Smooth muscle cell (in vitro differentiated cells): Measurements from ENCODE around the gene RSPO4. TPM values are rescaled to one million over a fixed set of nuclear protein-coding genes. Genes with fewer than 3 reads are reported as not detected.

Experiments
- DNase-seq: peaks from one replicate; lab custom pipeline; 2025; ENCODE audit not compliant: unreplicated experiment; lab: John Stamatoyannopoulos, UW
- H2AFZ ChIP-seq: fragments of 200-600 bp; sonication (generic); 2 replicates; pipeline ENCODE4 v1.6.0; 2016; ENCODE audit warnings: antibody characterized with exemption, low read depth, mild to moderate bottlenecking
- H3F3A ChIP-seq: fragments of 200-600 bp; sonication (generic); 2 replicates; pipeline ENCODE4 v1.6.0; 2017; ENCODE audit warnings: antibody characterized with exemption, low read depth
- H3K27ac ChIP-seq: fragments of 200-600 bp; sonication (generic); 2 replicates; pipeline ENCODE4 v1.5.1; 2016; ENCODE audit warnings: low read depth, mild to moderate bottlenecking
- H3K27me3 ChIP-seq: fragments of 200-600 bp; sonication (generic); 2 replicates; pipeline ENCODE4 v1.6.1; 2016; ENCODE audit warnings: low read depth, mild to moderate bottlenecking
- H3K36me3 ChIP-seq: fragments of 200-600 bp; sonication (generic); 2 replicates; pipeline ENCODE4 v1.5.1; 2016; ENCODE audit warnings: low read depth
- H3K4me1 ChIP-seq: fragments of 200-600 bp; sonication (generic); 2 replicates; pipeline ENCODE4 v1.5.1; 2016; ENCODE audit warnings: low read depth
- H3K4me2 ChIP-seq: fragments of 200-600 bp; sonication (generic); 2 replicates; pipeline ENCODE4 v1.6.0; 2016; ENCODE audit warnings: mild to moderate bottlenecking
- H3K4me3 ChIP-seq: fragments of 200-600 bp; sonication (generic); 2 replicates; pipeline ENCODE4 v1.5.1; 2016; ENCODE audit warnings: mild to moderate bottlenecking
- H3K79me2 ChIP-seq: fragments of 200-600 bp; sonication (generic); 2 replicates; pipeline ENCODE4 v1.6.0; 2016; ENCODE audit warnings: low read depth, mild to moderate bottlenecking
- H3K9ac ChIP-seq: fragments of 200-600 bp; sonication (generic); 2 replicates; pipeline ENCODE4 v1.6.0; 2016; ENCODE audit warnings: low read depth
- H3K9me3 ChIP-seq: fragments of 200-600 bp; sonication (generic); replicated peaks from 2 replicates; pipeline ENCODE4 v1.5.1; 2016; ENCODE audit warnings: low read depth
- H4K20me1 ChIP-seq: fragments of 200-600 bp; sonication (generic); 2 replicates; pipeline ENCODE4 v1.6.0; 2016; ENCODE audit warnings: low read depth
- WGBS: methylation state at CpG from one replicate; pipeline ENCODE4 v1.1.7; 2016; ENCODE audit warnings: low lambda C conversion rate; 5-methylcytosine and 5-hydroxymethylcytosine counted together
- polyA plus RNA-seq: library from polyadenylated mRNA; unstranded; fragments of >200 nt; fragmentation: Nextera tagmentation; extraction: Ambion mirVana; gene quantifications from 2 replicates; pipeline ENCODE4 v1.2.1, GENCODE V29; 2016
- total RNA-seq: library from RNA; depleted of rRNA; stranded (reverse); fragments of >200 nt; gene quantifications from 2 replicates; pipeline ENCODE4 v1.2.3, GENCODE V29; 2014
- TF ChIP-seq, protein P1 (sequence below): fragments of 200-600 bp; sonication (generic); IDR thresholded peaks from 2 replicates; pipeline ENCODE4 v1.5.1; 2017; ENCODE audit warnings: borderline replicate concordance, mild to moderate bottlenecking, antibody characterized with exemption; ENCODE audit not compliant: insufficient read depth, poor library complexity, severe bottlenecking

Gene RSPO4
- total and polyA plus RNA-seq, 2 experiments from 2014 or later: 1.3 to 5.0 TPM

DNA sequence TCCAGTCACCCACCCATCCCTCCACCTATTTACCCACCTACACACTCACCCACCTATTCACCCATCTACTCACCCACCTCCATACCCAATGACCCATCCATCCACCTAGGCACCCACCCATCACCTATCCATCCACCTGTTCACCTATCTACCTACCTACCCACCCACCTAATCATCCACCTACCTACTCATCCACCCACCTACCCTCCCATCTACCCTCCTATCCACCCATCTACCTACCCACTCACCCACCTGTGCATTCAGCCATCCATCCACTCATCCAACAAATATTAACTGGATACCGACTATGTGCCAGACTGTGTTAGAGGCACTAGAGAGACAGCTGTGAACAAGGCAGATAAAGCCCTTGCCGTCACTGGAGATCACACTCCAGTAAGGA is 40.3 kb downstream of the RSPO4 start:
- no peak overlapping the region for H3K27ac ChIP-seq
- no peak overlapping the region for H3K4me2 ChIP-seq
- H4K20me1 ChIP-seq: no peaks in the 10 kb centered on the region
- H3F3A ChIP-seq: no peaks in the 10 kb centered on the region
- H3K9me3 ChIP-seq: no peaks in the 10 kb centered on the region
- DNase-seq: no peak
- TF ChIP-seq, protein P1, sequence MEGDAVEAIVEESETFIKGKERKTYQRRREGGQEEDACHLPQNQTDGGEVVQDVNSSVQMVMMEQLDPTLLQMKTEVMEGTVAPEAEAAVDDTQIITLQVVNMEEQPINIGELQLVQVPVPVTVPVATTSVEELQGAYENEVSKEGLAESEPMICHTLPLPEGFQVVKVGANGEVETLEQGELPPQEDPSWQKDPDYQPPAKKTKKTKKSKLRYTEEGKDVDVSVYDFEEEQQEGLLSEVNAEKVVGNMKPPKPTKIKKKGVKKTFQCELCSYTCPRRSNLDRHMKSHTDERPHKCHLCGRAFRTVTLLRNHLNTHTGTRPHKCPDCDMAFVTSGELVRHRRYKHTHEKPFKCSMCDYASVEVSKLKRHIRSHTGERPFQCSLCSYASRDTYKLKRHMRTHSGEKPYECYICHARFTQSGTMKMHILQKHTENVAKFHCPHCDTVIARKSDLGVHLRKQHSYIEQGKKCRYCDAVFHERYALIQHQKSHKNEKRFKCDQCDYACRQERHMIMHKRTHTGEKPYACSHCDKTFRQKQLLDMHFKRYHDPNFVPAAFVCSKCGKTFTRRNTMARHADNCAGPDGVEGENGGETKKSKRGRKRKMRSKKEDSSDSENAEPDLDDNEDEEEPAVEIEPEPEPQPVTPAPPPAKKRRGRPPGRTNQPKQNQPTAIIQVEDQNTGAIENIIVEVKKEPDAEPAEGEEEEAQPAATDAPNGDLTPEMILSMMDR: no peak
- H3K36me3 ChIP-seq: no peaks in the 10 kb centered on the region
- H3K4me3 ChIP-seq: no peak overlapping the region
- H3K79me2 ChIP-seq: no peaks in the 10 kb centered on the region
- H3K4me1 ChIP-seq: no peaks in the 10 kb centered on the region
- no peak overlapping the region for H3K9ac ChIP-seq
- WGBS: 80% methylated on average over 2 of the region's 2 CpGs
- no peak overlapping the region for H2AFZ ChIP-seq
- H3K27me3 ChIP-seq: no peaks in the 10 kb centered on the region

DNA sequence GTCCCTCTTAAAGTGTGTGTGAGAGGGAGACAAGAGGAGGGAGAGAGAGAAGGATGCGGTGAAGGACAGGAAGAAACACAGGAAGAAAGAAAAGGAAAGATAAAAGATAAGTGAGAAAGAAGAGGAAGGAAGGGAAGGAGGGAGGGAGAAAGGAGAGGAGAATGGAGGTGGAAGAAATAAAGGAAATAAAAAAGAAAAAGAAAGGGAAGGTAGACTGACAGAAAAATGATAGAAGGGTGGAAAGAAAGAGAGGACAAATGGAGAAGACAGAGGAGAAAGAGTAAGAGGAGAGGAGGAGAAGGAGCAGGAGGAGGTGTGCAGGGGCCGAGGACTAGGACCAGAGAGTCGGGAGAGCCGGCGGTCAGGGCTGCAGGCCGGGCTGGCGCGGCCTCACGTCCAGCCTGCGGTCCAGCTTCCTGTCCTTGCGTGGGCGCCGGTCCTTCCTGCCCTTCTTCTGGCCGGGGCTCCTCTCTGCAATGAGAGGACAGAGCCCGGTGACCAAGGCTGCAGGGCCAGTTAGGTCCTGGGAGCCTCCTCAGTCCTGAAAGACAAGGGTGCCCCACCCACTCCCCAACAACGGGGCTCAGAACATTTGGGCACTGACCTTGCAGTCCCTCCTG is 42.0 kb downstream of the RSPO4 start:
- no peak for DNase-seq

DNA sequence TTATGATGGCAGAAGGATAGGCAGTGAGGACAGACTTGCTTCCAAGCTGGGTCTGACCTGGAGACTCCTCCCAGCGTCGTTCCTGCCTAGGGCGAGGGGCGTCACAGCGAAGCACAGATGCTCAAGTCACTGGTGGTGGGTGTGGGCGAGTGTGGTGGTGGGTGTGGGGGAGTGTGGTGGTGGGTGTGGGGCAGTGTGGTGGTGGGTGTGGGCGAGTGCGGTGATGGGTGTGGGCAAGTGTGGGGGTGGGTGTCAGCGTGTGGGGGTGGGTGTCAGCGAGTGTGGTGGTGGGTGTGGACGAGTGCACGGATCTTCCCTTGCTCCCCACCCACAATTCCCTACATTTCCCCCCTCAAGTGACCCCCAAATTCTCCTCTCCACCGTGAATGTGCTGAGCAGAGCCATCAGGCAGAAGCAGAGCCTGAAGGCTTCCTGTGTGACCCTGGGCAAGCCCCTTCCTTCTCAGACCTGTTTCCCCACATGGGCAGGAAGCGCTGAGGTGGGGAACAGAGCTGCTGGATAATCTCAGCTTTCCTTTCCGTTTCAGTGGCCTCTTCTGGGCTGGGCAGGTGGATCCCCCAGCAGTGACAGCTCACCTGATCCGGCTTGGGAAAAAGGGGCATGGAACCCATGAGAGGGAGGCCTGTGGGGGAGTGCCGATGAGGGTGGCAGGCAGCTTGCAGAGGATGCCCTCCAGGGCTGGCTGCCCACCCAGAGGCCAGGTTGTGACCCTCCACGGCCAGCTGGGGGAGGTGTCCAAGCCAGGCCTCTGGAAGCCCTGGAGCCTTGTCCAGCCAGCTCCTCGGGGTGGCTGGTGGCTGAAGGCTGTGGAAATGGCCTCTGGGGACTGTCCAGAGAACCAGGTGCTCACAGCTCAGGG is 42.9 kb downstream of the RSPO4 start:
- H3K79me2 ChIP-seq: no peaks in the 10 kb centered on the region
- H3K36me3 ChIP-seq: no peaks in the 10 kb centered on the region
- no peak overlapping the region for H3K9ac ChIP-seq
- no peaks in the 10 kb centered on the region for H3K4me1 ChIP-seq
- no peaks in the 10 kb centered on the region for H3F3A ChIP-seq
- no peaks in the 10 kb centered on the region for H3K27me3 ChIP-seq
- no peak for DNase-seq
- no peak overlapping the region for H2AFZ ChIP-seq
- WGBS: 88% methylated on average over 13 of the region's 19 CpGs
- no peak overlapping the region for H3K4me3 ChIP-seq
- no peak overlapping the region for H3K4me2 ChIP-seq
- TF ChIP-seq, protein P1: no peak
- no peaks in the 10 kb centered on the region for H3K9me3 ChIP-seq
- H3K27ac ChIP-seq: no peak overlapping the region
- no peaks in the 10 kb centered on the region for H4K20me1 ChIP-seq

More for the DNA sequence above, 42.0 kb downstream of the RSPO4 start:
- Histone ChIP-seq H3K4me1 (no peaks in the 10 kb centered on the region), H3K36me3 (no peaks in the 10 kb centered on the region), H3K9me3 (no peaks in the 10 kb centered on the region), H3K4me3 (no peak overlapping the region), H3K9ac (no peak overlapping the region), H4K20me1 (no peaks in the 10 kb centered on the region), H3K27ac (no peak overlapping the region), H2AFZ (no peak overlapping the region), H3K4me2 (no peak overlapping the region), H3F3A (no peaks in the 10 kb centered on the region), H3K27me3 (no peaks in the 10 kb centered on the region), H3K79me2 (no peaks in the 10 kb centered on the region)
- TF ChIP-seq, protein P1: no peak
- 95% methylated on average over 16 of the region's 16 CpGs for WGBS
